ENCODE results near the gene GLE1. TPM values are rescaled to one million over a fixed set of nuclear protein-coding genes. Genes with fewer than 3 reads are reported as not detected.
A peak's percentile ranks its signal among the peaks of the same experiment; 100 is the strongest.
"Not testable (repeated sequence)": the region's sequence is repeated elsewhere in the genome, so short reads cannot be mapped to it uniquely, and the experiment has no call there.

GLE1 gene
- total and polyA plus RNA-seq, 7 donors: 17.6 to 29.4 (median 20.8) TPM

DNA sequence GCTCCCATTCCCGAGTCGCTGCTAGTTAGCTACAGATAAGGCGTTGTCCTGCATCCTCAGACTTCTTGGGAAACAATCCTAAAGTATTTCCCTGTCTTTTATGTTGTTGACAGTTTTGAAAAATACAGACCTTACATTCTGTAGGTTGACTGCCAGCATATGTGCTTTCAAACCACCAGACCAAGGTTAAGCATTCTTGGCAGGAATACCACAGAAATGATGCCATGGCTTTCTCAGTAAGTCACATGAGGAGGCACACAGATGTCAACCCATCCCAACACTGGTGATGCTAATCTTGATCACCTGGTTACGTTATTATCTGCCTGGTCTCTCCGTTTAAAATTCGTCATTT lies 871 bp downstream of the GLE1 start:
- no peak for DNase-seq
- Histone ChIP-seq H3K36me3 (peaks cover 0 to 19% (median 4%) of the 10 kb centered on the region in 4 donors), H3K27ac (peak overlapping the region in 3 of 4 donors; percentile 83 to 87 (median 85)), H3K4me1 (peaks cover 0 to 27% (median 21%) of the 10 kb centered on the region in 4 donors), H3K27me3 (no peaks in the 10 kb centered on the region), H3K4me3 (peak overlapping the region; percentile 75 to 92 (median 78)), H3K9me3 (no peaks in the 10 kb centered on the region)
- TF ChIP-seq POLR2AphosphoS5 (IDR thresholded peaks at IDR 0.05) (no peak), POLR2A (IDR thresholded peaks at IDR 0.05) (no peak), EP300 (IDR thresholded peaks at IDR 0.05) (no peak)
- TF ChIP-seq, protein P1, sequence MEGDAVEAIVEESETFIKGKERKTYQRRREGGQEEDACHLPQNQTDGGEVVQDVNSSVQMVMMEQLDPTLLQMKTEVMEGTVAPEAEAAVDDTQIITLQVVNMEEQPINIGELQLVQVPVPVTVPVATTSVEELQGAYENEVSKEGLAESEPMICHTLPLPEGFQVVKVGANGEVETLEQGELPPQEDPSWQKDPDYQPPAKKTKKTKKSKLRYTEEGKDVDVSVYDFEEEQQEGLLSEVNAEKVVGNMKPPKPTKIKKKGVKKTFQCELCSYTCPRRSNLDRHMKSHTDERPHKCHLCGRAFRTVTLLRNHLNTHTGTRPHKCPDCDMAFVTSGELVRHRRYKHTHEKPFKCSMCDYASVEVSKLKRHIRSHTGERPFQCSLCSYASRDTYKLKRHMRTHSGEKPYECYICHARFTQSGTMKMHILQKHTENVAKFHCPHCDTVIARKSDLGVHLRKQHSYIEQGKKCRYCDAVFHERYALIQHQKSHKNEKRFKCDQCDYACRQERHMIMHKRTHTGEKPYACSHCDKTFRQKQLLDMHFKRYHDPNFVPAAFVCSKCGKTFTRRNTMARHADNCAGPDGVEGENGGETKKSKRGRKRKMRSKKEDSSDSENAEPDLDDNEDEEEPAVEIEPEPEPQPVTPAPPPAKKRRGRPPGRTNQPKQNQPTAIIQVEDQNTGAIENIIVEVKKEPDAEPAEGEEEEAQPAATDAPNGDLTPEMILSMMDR (IDR thresholded peaks at IDR 0.05): no peak
- intact Hi-C loops (cut with DNase I): no loop called here
- 28 to 37% methylated on average over 6 of the region's 6 CpGs for WGBS, 2 donors

DNA sequence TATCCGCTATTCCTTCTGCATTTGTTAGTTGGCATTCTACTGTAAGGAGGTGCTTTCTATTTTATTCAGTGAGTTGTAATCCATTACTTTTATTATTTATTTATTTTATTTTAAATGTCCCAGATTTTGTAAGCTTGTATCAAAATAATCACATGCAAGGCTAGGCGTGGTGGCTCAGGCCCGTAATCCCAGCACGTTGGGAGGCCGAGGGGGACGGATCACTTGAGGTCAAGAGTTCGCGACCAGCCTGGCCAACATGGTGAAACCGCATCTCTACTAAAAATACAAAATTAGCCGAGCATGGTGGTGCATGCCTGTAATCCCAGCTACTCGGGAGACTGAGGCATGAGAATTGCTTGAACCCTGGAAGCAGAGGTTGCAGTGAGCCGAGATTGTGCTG lies 1.4 kb downstream of the GLE1 start:
- intact Hi-C loops (cut with DNase I); H3K9me3 ChIP-seq; H3K27me3 ChIP-seq; H3K27ac ChIP-seq: not testable (repeated sequence)
- peaks cover 0 to 21% (median 4%) of the 10 kb centered on the region in 4 donors for H3K36me3 ChIP-seq
- DNase-seq: peak; percentile 12
- peaks cover 0 to 27% (median 21%) of the 10 kb centered on the region in 4 donors for H3K4me1 ChIP-seq
- peak overlapping the region in 1 of 4 donors; percentile 75 for H3K4me3 ChIP-seq
- 88 to 93% methylated on average over 12 of the region's 12 CpGs for WGBS, 2 donors

DNA sequence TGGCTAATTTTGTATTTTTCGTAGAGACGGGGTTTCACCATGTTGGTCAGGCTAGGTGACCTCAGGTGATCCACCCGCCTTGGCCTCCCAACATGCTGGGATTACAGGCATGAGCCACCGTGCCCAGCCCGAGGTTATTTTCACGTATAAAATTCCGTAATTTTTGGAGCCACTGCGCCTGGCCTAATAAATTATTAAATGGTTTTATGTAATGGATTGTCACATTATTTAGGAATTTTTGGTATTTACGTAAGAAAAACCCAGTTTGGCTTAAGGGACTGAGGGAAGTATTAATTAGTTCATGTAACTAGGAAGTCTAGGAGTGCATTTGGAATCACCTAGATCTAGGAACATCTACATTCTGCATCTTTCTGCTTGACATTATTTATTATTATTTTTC lies 8.3 kb downstream of the GLE1 start:
- DNase-seq: peak; percentile 37
- TF ChIP-seq POLR2A (IDR thresholded peaks at IDR 0.05) (no peak), POLR2AphosphoS5 (IDR thresholded peaks at IDR 0.05) (no peak), EP300 (IDR thresholded peaks at IDR 0.05) (no peak)
- TF ChIP-seq, protein P1 (IDR thresholded peaks at IDR 0.05): no peak
- H3K9me3 ChIP-seq: no peaks in the 10 kb centered on the region
- 97% methylated on average over 9 of the region's 9 CpGs for WGBS, 2 donors
- H3K36me3 ChIP-seq: peaks cover 11 to 83% (median 19%) of the 10 kb centered on the region in 4 donors
- intact Hi-C loops (cut with DNase I): no loop called here
- no peaks in the 10 kb centered on the region for H3K4me1 ChIP-seq
- H3K27ac ChIP-seq: no peak overlapping the region
- no peak overlapping the region for H3K4me3 ChIP-seq
- no peaks in the 10 kb centered on the region for H3K27me3 ChIP-seq

DNA sequence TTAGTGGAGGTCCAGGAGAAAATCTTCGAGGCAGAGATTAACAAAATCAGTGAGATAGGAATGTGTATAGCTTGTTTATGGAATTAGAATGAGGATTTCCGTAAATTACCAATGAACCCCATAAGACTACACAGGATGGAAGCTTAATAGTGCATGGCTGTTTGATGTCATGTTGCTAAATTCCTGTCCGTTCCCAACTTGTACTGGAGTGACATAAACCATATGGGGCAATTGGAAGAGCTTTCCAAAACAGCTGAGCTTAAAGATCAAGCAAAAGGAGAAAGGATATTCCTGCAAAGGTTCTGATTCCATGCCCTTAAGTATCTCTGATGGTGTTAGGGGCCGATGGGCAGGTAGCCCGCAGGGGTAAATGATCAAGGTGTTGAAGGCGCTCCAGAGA lies 17.4 kb downstream of the GLE1 start:
- Histone ChIP-seq H3K36me3 (peaks cover 16 to 84% (median 30%) of the 10 kb centered on the region in 4 donors), H3K4me1 (peaks cover 0 to 16% (median 4%) of the 10 kb centered on the region in 4 donors), H3K27ac (no peak overlapping the region), H3K9me3 (no peaks in the 10 kb centered on the region), H3K27me3 (no peaks in the 10 kb centered on the region), H3K4me3 (no peak overlapping the region)
- WGBS, 2 donors: 94 to 95% methylated on average over 6 of the region's 6 CpGs
- intact Hi-C loops (cut with DNase I): no loop called here
- TF ChIP-seq POLR2AphosphoS5 (IDR thresholded peaks at IDR 0.05) (peak in 2 of 4 donors; percentile 25 to 53), POLR2A (IDR thresholded peaks at IDR 0.05) (no peak)
- no peak for DNase-seq

DNA sequence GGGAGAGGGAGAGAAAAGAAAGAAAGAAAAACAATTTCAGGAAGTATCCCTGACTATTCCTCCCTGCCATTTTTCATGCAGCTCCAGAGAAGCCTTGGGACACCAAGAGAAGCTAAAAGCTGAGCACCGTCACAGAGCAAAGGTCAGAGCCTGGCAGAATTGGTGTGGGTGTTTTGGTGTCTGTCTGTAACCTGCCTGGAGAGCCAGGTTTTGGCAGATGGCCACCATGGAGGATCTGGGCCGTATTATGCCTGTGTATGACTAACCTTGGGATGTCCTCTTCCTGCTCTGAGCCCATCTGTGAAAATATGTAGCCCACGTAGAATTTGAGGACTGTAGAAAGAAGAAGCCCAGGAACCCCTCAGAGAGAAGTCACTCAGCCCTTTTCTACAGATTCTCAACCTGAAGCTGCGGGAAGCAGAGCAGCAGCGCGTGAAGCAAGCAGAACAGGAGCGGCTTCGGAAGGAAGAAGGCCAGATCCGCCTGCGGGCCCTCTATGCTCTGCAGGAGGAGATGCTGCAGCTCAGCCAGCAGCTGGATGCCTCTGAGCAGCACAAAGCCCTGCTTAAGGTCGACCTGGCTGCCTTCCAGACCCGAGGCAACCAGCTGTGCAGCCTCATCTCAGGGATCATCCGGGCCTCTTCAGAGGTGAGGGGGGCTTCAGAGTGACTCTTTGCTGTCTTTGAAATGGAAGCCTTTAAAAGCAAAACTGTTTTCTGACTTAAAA lies 18.8 kb downstream of the GLE1 start:
- 63 to 74% methylated on average over 13 of the region's 13 CpGs for WGBS, 2 donors
- H3K36me3 ChIP-seq: peaks cover 13 to 85% (median 37%) of the 10 kb centered on the region in 4 donors
- DNase-seq: peak; percentile 83
- TF ChIP-seq POLR2A (IDR thresholded peaks at IDR 0.05) (no peak), POLR2AphosphoS5 (IDR thresholded peaks at IDR 0.05) (no peak), EP300 (IDR thresholded peaks at IDR 0.05) (no peak)
- TF ChIP-seq, protein P1 (IDR thresholded peaks at IDR 0.05): no peak
- H3K4me1 ChIP-seq: peaks cover 0 to 16% (median 4%) of the 10 kb centered on the region in 4 donors
- H3K27ac ChIP-seq: peak overlapping the region; percentile 2 to 60 (median 33)
- intact Hi-C loops (cut with DNase I): no loop called here
- no peaks in the 10 kb centered on the region for H3K27me3 ChIP-seq
- H3K4me3 ChIP-seq: no peak overlapping the region
- H3K9me3 ChIP-seq: no peaks in the 10 kb centered on the region

Data from sigmoid colon (tissue), 7 donors.